ENCODE measurements around the gene SMR3A.

Gene SMR3A

GRCh38 chr4:70337886-70338420 is 22.6 kb upstream of the SMR3A start:
- no peak for TF ChIP-seq CTCF (IDR thresholded peaks at IDR 0.05; ENCODE audit: low read depth, low read length, missing control alignments)
- no peak for DNase-seq (ENCODE audit: low read depth)
- no peak overlapping the region for H3K4me3 ChIP-seq (ENCODE audit: low read depth, low read length)
- in situ Hi-C loops (cut with HindIII; ENCODE audit: low sequenced_read_pairs): no loop called here

- H3K4me3 ChIP-seq (ENCODE audit: low read depth, low read length): no peak overlapping the region
- no peak for TF ChIP-seq CTCF (IDR thresholded peaks at IDR 0.05; ENCODE audit: low read depth, low read length, missing control alignments)
- in situ Hi-C loops (cut with HindIII; ENCODE audit: low sequenced_read_pairs): no loop called here
- DNase-seq (ENCODE audit: low read depth): no peak
Observed at GRCh38 chr4:70356185-70356584, 4.4 kb upstream of the SMR3A start.

GRCh38 chr4:70359115-70359661 is 1.4 kb upstream of the SMR3A start:
- no peak for DNase-seq (ENCODE audit: low read depth)
- in situ Hi-C loops (cut with HindIII; ENCODE audit: low sequenced_read_pairs): no loop called here
- no peak for TF ChIP-seq CTCF (IDR thresholded peaks at IDR 0.05; ENCODE audit: low read depth, low read length, missing control alignments)
- no peak overlapping the region for H3K4me3 ChIP-seq (ENCODE audit: low read depth, low read length)

- no peak for DNase-seq (ENCODE audit: low read depth)
- TF ChIP-seq CTCF (IDR thresholded peaks at IDR 0.05; ENCODE audit: low read depth, low read length, missing control alignments): no peak
- no peak overlapping the region for H3K4me3 ChIP-seq (ENCODE audit: low read depth, low read length)
- in situ Hi-C loops (cut with HindIII; ENCODE audit: low sequenced_read_pairs): no loop called here
Observed at GRCh38 chr4:70364002-70364401, 3.4 kb downstream of the SMR3A start.

GRCh38 chr4:70365479-70365878 is 4.9 kb downstream of the SMR3A start:
- in situ Hi-C loops (cut with HindIII; ENCODE audit: low sequenced_read_pairs): no loop called here
- no peak overlapping the region for H3K4me3 ChIP-seq (ENCODE audit: low read depth, low read length)
- DNase-seq (ENCODE audit: low read depth): no peak
- TF ChIP-seq CTCF (IDR thresholded peaks at IDR 0.05; ENCODE audit: low read depth, low read length, missing control alignments): no peak

- no peak overlapping the region for H3K4me3 ChIP-seq (ENCODE audit: low read depth, low read length)
- no peak for TF ChIP-seq CTCF (IDR thresholded peaks at IDR 0.05; ENCODE audit: low read depth, low read length, missing control alignments)
- in situ Hi-C loops (cut with HindIII; ENCODE audit: low sequenced_read_pairs): no loop called here
- DNase-seq (ENCODE audit: low read depth): no peak
Observed at GRCh38 chr4:70367813-70368212, 7.3 kb downstream of the SMR3A start.
